Neural progenitor cell (in vitro differentiated cells): Measurements from ENCODE around the gene HEMGN. TPM values are rescaled to one million over a fixed set of nuclear protein-coding genes. Genes with fewer than 3 reads are reported as not detected.

Experiments
- DNase-seq: peaks from one replicate; pipeline ENCODE4 v3.0.0-alpha.2; 2016; ENCODE audit warnings: low spot score
- H2AFZ ChIP-seq: fragments of 200-600 bp; sonication (generic); replicated peaks from 2 replicates; pipeline ENCODE4 v1.6.1; 2016; ENCODE audit warnings: antibody characterized with exemption
- H3F3A ChIP-seq: fragments of 200-600 bp; sonication (generic); 2 replicates; pipeline ENCODE4 v1.6.1; 2016; ENCODE audit warnings: antibody characterized with exemption, low read depth
- H3K27ac ChIP-seq: fragments of 200-600 bp; sonication (generic); 2 replicates; pipeline ENCODE4 v1.5.1; 2016; ENCODE audit warnings: mild to moderate bottlenecking
- H3K27me3 ChIP-seq: fragments of 200-600 bp; sonication (generic); 2 replicates; pipeline ENCODE4 v1.6.1; 2016; ENCODE audit warnings: mild to moderate bottlenecking, moderate library complexity
- H3K36me3 ChIP-seq: fragments of 200-600 bp; sonication (generic); 2 replicates; pipeline ENCODE4 v1.5.1; 2016
- H3K4me1 ChIP-seq: fragments of 200-600 bp; sonication (generic); 2 replicates; pipeline ENCODE4 v1.6.1; 2016; ENCODE audit warnings: mixed run types
- H3K4me2 ChIP-seq: fragments of 200-600 bp; sonication (generic); 2 replicates; pipeline ENCODE4 v1.6.1; 2016
- H3K4me3 ChIP-seq: fragments of 200-600 bp; sonication (generic); 2 replicates; pipeline ENCODE4 v1.5.1; 2016
- H3K79me2 ChIP-seq: fragments of 200-600 bp; sonication (generic); 2 replicates; pipeline ENCODE4 v1.6.1; 2016; ENCODE audit warnings: low read depth
- H3K9ac ChIP-seq: fragments of 200-600 bp; sonication (generic); 2 replicates; pipeline ENCODE4 v1.6.1; 2016
- H3K9me3 ChIP-seq: fragments of 200-600 bp; sonication (generic); 2 replicates; pipeline ENCODE4 v1.5.1; 2016; ENCODE audit warnings: low read depth
- H4K20me1 ChIP-seq: fragments of 200-600 bp; sonication (generic); 2 replicates; pipeline ENCODE4 v1.6.1; 2016; ENCODE audit warnings: low read depth
- H3K27ac Mint-ChIP-seq: 3 replicates; pipeline ENCODE4 v1.8.0; 2021; ENCODE audit warnings: mixed read lengths
- H3K27me3 Mint-ChIP-seq: 2 replicates; pipeline ENCODE4 v1.8.0; 2022; ENCODE audit warnings: low read depth, mild to moderate bottlenecking, inconsistent platforms, moderate library complexity, mixed read lengths; ENCODE audit not compliant: insufficient read depth
- H3K36me3 Mint-ChIP-seq: 3 replicates; pipeline ENCODE4 v1.8.0; 2021; ENCODE audit warnings: mixed read lengths
- H3K4me1 Mint-ChIP-seq: 3 replicates; pipeline ENCODE4 v1.8.0; 2021; ENCODE audit warnings: mixed read lengths
- H3K4me3 Mint-ChIP-seq: 3 replicates; pipeline ENCODE4 v1.8.0; 2021; ENCODE audit warnings: mild to moderate bottlenecking, moderate library complexity, mixed read lengths
- H3K9me3 Mint-ChIP-seq: 3 replicates; pipeline ENCODE4 v1.8.0; 2020; ENCODE audit warnings: mixed read lengths
- EZH2 ChIP-seq: fragments of 200-600 bp; sonication (generic); IDR thresholded peaks from 2 replicates; pipeline ENCODE4 v1.6.1; 2017; ENCODE audit warnings: antibody characterized with exemption, mild to moderate bottlenecking, moderate library complexity
- EZH2phosphoT487 ChIP-seq: fragments of 200-600 bp; sonication (generic); IDR thresholded peaks from 2 replicates; pipeline ENCODE4 v1.6.1; 2017; ENCODE audit warnings: antibody characterized with exemption
- total RNA-seq: library from RNA; depleted of rRNA; stranded (reverse); fragments of >200 nt; gene quantifications from 2 replicates; pipeline ENCODE4 v1.2.3, GENCODE V29; 2015; ENCODE audit warnings: low replicate concordance
- TF ChIP-seq, protein P1 (sequence below): fragments of 200-600 bp; sonication (generic); IDR thresholded peaks from 2 replicates; pipeline ENCODE4 v1.5.1; 2017; ENCODE audit warnings: antibody characterized with exemption, mild to moderate bottlenecking

Gene HEMGN
- total RNA-seq, 1 donor from 2014 or later = not detected

DNA sequence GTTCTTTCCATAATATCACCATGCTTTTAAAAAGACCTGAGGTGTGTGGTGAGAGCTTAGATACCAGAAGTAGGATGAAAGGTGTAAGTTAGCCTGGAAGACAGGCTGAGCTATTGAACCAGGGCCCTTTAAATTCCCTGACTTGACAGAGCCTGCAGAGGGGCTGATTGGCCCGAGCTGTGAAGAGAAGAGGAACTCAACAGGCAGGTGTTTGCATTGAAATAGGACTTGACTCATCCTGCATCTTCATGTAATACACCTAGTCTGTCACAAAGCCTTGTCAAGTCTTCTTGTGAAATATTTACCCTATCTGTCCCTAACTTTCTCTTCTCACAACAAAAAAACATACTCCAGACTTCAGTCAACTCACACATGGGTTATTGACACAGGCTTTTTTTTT, 28.5 kb upstream of the HEMGN start:
- no peaks in the 10 kb centered on the region for H3K9me3 Mint-ChIP-seq
- no peak overlapping the region for H2AFZ ChIP-seq
- DNase-seq = no peak

DNA sequence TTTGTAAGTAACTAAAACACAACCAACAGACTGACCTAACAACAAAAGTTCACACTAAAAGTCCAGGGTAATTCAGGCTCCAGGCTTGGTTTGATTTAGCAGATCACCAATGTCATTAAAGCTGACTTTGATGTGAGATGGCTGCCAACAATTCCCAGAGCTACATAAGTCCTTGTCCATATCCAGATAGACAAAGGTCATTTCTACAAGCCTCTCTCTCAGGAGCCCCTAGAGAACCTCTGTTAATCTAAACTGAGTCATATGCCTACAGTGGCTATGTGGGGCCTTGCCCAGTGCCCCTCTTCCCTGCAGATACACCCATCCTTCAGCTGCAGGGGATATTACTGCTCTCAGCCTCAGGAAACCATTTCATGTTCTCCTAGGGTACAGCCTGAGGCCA, 26.9 kb upstream of the HEMGN start:
- Histone ChIP-seq H3K36me3 (no peaks in the 10 kb centered on the region), H3K9ac (no peak overlapping the region), H3K4me1 (no peaks in the 10 kb centered on the region), H3K4me3 (no peak overlapping the region), H3K27ac (no peak overlapping the region), H3K4me2 (no peak overlapping the region), H2AFZ (no peak overlapping the region), H3K9me3 (no peaks in the 10 kb centered on the region), H3K79me2 (no peaks in the 10 kb centered on the region), H4K20me1 (no peaks in the 10 kb centered on the region), H3K27me3 (peaks cover 98% of the 10 kb centered on the region), H3F3A (no peaks in the 10 kb centered on the region)
- H3K27me3 Mint-ChIP-seq = peaks cover 3% of the 10 kb centered on the region
- no peaks in the 10 kb centered on the region for H3K9me3 Mint-ChIP-seq
- no peak overlapping the region for H3K4me3 Mint-ChIP-seq
- TF ChIP-seq EZH2phosphoT487 = no peak
- TF ChIP-seq, protein P1, sequence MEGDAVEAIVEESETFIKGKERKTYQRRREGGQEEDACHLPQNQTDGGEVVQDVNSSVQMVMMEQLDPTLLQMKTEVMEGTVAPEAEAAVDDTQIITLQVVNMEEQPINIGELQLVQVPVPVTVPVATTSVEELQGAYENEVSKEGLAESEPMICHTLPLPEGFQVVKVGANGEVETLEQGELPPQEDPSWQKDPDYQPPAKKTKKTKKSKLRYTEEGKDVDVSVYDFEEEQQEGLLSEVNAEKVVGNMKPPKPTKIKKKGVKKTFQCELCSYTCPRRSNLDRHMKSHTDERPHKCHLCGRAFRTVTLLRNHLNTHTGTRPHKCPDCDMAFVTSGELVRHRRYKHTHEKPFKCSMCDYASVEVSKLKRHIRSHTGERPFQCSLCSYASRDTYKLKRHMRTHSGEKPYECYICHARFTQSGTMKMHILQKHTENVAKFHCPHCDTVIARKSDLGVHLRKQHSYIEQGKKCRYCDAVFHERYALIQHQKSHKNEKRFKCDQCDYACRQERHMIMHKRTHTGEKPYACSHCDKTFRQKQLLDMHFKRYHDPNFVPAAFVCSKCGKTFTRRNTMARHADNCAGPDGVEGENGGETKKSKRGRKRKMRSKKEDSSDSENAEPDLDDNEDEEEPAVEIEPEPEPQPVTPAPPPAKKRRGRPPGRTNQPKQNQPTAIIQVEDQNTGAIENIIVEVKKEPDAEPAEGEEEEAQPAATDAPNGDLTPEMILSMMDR = no peak
- no peak for TF ChIP-seq EZH2
- no peak for DNase-seq
- H3K27ac Mint-ChIP-seq = no peak overlapping the region
- H3K4me1 Mint-ChIP-seq = no peaks in the 10 kb centered on the region
- H3K36me3 Mint-ChIP-seq = no peaks in the 10 kb centered on the region

More for the DNA sequence above, 28.5 kb upstream of the HEMGN start:
- Histone ChIP-seq H3K4me3 (no peak overlapping the region), H3K79me2 (no peaks in the 10 kb centered on the region), H3K9me3 (no peaks in the 10 kb centered on the region), H3K4me2 (no peak overlapping the region), H3K27ac (no peak overlapping the region), H3K27me3 (peaks cover 99% of the 10 kb centered on the region), H3K9ac (no peak overlapping the region), H3K4me1 (no peaks in the 10 kb centered on the region), H3F3A (no peaks in the 10 kb centered on the region), H3K36me3 (no peaks in the 10 kb centered on the region), H4K20me1 (no peaks in the 10 kb centered on the region)
- TF ChIP-seq, protein P1 = no peak
- TF ChIP-seq EZH2phosphoT487 = no peak
- Mint-ChIP-seq H3K27ac (no peak overlapping the region), H3K4me3 (no peak overlapping the region), H3K27me3 (peaks cover 3% of the 10 kb centered on the region), H3K36me3 (no peaks in the 10 kb centered on the region), H3K4me1 (no peaks in the 10 kb centered on the region)

DNA sequence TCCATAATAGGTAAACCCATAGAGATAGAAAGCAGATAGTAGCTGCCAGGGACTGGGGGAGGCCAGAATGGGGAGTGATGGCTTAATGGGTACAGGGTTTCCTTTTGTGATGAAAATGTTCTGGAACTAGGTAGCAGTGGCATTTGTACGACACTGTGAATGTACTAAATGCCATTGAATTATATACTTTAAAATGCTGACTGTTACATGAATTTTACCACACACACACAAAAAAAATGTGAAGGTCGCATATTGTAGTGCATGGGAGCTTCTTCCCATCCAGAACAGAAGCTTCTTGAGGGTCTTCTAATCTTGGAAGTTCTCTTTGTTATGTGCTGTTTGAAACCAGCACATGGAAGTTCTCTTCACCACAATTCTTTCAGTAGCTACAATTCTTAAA, 25.3 kb upstream of the HEMGN start:
- H3K27ac ChIP-seq = no peak overlapping the region
- Mint-ChIP-seq H3K4me3 (no peak overlapping the region), H3K27me3 (peaks cover 3% of the 10 kb centered on the region), H3K4me1 (no peaks in the 10 kb centered on the region), H3K36me3 (no peaks in the 10 kb centered on the region), H3K9me3 (no peaks in the 10 kb centered on the region), H3K27ac (no peak overlapping the region)
- DNase-seq = no peak
- no peaks in the 10 kb centered on the region for H3K9me3 ChIP-seq
- H3K9ac ChIP-seq = no peak overlapping the region
- peaks cover 91% of the 10 kb centered on the region for H3K27me3 ChIP-seq
- H3K79me2 ChIP-seq = no peaks in the 10 kb centered on the region
- no peaks in the 10 kb centered on the region for H3K4me1 ChIP-seq
- TF ChIP-seq EZH2 (no peak), EZH2phosphoT487 (no peak)
- TF ChIP-seq, protein P1 = no peak
- no peak overlapping the region for H2AFZ ChIP-seq
- H3K4me3 ChIP-seq = no peak overlapping the region
- no peaks in the 10 kb centered on the region for H3K36me3 ChIP-seq
- H3F3A ChIP-seq = no peaks in the 10 kb centered on the region
- no peaks in the 10 kb centered on the region for H4K20me1 ChIP-seq
- no peak overlapping the region for H3K4me2 ChIP-seq
